Body of pancreas (tissue), 4 donors: Measurements from ENCODE around the gene SIK3.

ENCODE experiments used
- CTCF ChIP-seq, 7 experiments: fragments of 450-650 bp in 4 of 7; fragments of 200-600 bp in 3 of 7; sonication (generic) in 3 of 7; IDR thresholded peaks; one replicate each; pipeline ENCODE4 v1.5.1; 2016 to 2019; ENCODE audit warnings: antibody characterized with exemption in 7 of 7
- POLR2A ChIP-seq, 3 donors: fragments of 450-650 bp; IDR thresholded peaks; one replicate each; pipeline ENCODE4 v1.6.1; 2016; ENCODE audit warnings: antibody characterized with exemption in 3 of 3, mild to moderate bottlenecking in 2 of 3

GRCh38 chr11:116862185-116862584, 236.0 kb downstream of the SIK3 start:
- no peak for TF ChIP-seq CTCF (IDR thresholded peaks at IDR 0.05)
- TF ChIP-seq POLR2A (IDR thresholded peaks at IDR 0.05): no peak
